ENCODE data around the gene DHTKD1.
"Not testable (repeated sequence)": the region's sequence is repeated elsewhere in the genome, so short reads cannot be mapped to it uniquely, and the experiment has no call there.

Gene DHTKD1

DNA sequence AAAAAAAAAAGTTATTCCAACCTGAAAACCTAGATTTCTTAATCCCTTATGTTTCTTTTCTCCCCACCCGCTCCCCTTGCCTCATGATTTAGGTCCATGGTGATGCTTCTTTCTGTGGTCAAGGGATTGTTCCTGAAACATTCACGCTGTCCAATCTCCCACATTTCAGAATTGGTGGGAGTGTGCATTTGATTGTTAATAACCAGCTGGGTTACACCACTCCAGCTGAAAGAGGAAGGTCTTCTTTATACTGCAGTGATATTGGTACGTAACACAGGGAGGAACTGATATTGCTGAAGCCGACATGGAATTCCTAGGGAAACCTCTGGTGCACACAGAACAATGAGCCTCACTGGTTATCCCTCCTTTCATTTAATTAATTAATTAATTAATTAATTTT lies 22.7 kb downstream of the DHTKD1 start:
- H3K27me3 Mint-ChIP-seq: no peaks in the 10 kb centered on the region
- peaks cover 78% of the 10 kb centered on the region for H3K36me3 Mint-ChIP-seq (ENCODE audit: low read depth)
- peaks cover 2% of the 10 kb centered on the region for H3K4me1 Mint-ChIP-seq (ENCODE audit: low read depth)
- no peaks in the 10 kb centered on the region for H3K9me3 Mint-ChIP-seq
- H3K4me3 Mint-ChIP-seq: no peak overlapping the region
- DNase-seq: no peak
- no peak overlapping the region for H3K27ac Mint-ChIP-seq

DNA sequence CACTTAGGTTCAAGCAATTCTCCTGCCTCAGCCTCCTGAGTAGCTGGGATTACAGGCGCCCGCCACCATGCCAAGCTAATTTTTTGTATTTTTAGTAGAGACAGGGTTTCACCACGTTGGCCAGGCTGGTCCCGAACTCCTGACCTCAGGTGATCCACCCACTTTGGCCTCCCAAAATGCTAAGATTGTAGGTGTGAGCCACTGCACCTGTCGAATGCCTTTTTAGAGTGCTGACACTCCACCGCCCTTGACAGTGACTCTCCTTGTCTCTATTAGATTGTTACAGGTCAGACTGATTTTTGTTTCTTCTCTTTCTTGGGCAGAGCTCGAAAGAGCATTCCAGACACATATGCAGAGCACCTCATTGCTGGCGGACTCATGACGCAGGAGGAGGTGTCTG lies 28.6 kb downstream of the DHTKD1 start:
- H3K4me3 Mint-ChIP-seq; H3K27me3 Mint-ChIP-seq; H3K9me3 Mint-ChIP-seq; H3K27ac Mint-ChIP-seq; DNase-seq; H3K4me1 Mint-ChIP-seq (ENCODE audit: low read depth): not testable (repeated sequence)
- H3K36me3 Mint-ChIP-seq (ENCODE audit: low read depth): peaks cover 76% of the 10 kb centered on the region

DNA sequence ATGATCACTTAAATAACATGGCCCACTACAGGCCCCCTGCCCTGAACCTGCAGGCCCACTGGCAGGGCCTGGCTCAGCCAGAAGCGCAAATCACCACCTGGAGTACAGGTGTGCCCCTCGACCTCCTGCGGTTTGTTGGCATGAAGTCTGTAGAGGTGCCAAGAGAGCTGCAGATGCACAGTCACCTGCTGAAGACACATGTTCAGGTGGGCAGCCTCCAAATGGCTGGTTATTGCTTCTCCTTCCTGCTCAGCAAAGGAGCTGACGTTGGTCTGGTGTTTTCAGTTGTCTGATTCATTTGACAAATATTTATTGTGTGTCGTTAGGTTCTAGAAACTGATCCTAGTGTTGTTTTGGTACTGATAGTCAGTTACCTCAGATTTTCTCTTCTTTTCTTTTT lies 29.0 kb downstream of the DHTKD1 start:
- Mint-ChIP-seq H3K4me3 (no peak overlapping the region), H3K4me1 (ENCODE audit: low read depth) (no peaks in the 10 kb centered on the region), H3K9me3 (no peaks in the 10 kb centered on the region), H3K36me3 (ENCODE audit: low read depth) (peaks cover 74% of the 10 kb centered on the region), H3K27me3 (no peaks in the 10 kb centered on the region), H3K27ac (no peak overlapping the region)
- no peak for DNase-seq

GRCh38 chr10:12098966-12099365 lies 30.2 kb downstream of the DHTKD1 start:
- H3K9me3 Mint-ChIP-seq: no peaks in the 10 kb centered on the region
- H3K4me1 Mint-ChIP-seq (ENCODE audit: low read depth): no peaks in the 10 kb centered on the region
- H3K27me3 Mint-ChIP-seq: no peaks in the 10 kb centered on the region
- H3K36me3 Mint-ChIP-seq (ENCODE audit: low read depth): peaks cover 66% of the 10 kb centered on the region
- no peak overlapping the region for H3K4me3 Mint-ChIP-seq
- H3K27ac Mint-ChIP-seq: no peak overlapping the region
- no peak for DNase-seq

DNA sequence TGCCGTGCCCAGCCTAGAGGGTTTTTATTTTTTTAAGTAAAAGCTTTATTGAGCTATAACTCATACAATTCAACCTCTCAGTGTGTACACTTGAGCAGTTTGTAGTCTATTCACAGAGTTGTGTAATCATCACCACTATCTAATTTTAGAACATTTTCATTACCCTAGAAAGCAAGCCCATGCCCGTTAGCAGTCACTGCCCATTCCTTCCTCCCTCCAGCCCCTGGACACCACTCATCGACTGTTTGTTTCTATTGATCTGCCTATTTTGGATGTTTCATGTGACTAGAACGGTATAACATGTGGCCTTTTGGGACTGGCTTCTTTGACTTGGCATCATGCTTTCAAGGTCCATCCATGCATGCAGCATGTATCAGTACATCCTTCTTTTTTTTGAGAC lies 35.0 kb downstream of the DHTKD1 start:
- Mint-ChIP-seq H3K9me3 (no peaks in the 10 kb centered on the region), H3K27ac (peak overlapping the region; percentile 1), H3K4me3 (no peak overlapping the region), H3K4me1 (ENCODE audit: low read depth) (no peaks in the 10 kb centered on the region), H3K27me3 (no peaks in the 10 kb centered on the region), H3K36me3 (ENCODE audit: low read depth) (peaks cover 77% of the 10 kb centered on the region)
- DNase-seq: no peak

GRCh38 chr10:12107781-12108180 lies 39.0 kb downstream of the DHTKD1 start:
- Mint-ChIP-seq H3K27me3 (no peaks in the 10 kb centered on the region), H3K4me3 (no peak overlapping the region), H3K36me3 (ENCODE audit: low read depth) (peaks cover 69% of the 10 kb centered on the region), H3K9me3 (no peaks in the 10 kb centered on the region), H3K27ac (no peak overlapping the region), H3K4me1 (ENCODE audit: low read depth) (peaks cover 27% of the 10 kb centered on the region)
- no peak for DNase-seq

DNA sequence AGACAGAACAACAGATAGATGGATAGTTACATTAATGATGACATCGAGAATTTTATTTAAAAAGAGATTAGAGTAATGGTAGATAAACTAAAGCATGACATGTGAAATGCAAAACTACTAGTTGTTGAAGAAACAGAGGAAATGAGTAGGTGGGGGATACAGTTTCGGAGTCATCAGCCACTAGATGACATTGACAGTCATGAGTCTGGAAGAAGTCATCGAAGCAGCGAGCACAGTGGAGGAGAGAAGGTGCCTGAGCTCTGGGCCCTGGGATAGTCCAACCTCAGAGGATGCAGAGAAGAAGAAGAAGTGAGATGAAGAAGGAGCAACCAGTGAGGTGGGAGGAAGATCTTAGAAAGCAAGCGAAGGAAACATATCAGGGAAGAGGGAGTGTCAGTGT lies 40.5 kb downstream of the DHTKD1 start:
- Mint-ChIP-seq H3K9me3 (no peaks in the 10 kb centered on the region), H3K4me1 (ENCODE audit: low read depth) (peaks cover 38% of the 10 kb centered on the region), H3K27me3 (no peaks in the 10 kb centered on the region), H3K27ac (peak overlapping the region; percentile 61), H3K4me3 (no peak overlapping the region), H3K36me3 (ENCODE audit: low read depth) (peaks cover 70% of the 10 kb centered on the region)
- no peak for DNase-seq

- no peak for DNase-seq
- Mint-ChIP-seq H3K4me3 (no peak overlapping the region), H3K36me3 (ENCODE audit: low read depth) (peaks cover 66% of the 10 kb centered on the region), H3K27me3 (no peaks in the 10 kb centered on the region), H3K9me3 (no peaks in the 10 kb centered on the region), H3K4me1 (ENCODE audit: low read depth) (peaks cover 46% of the 10 kb centered on the region), H3K27ac (peak overlapping the region; percentile 50)
Observed at GRCh38 chr10:12111528-12111927, 42.8 kb downstream of the DHTKD1 start.

GRCh38 chr10:12113627-12114026 lies 44.9 kb downstream of the DHTKD1 start:
- no peak for DNase-seq
- peaks cover 59% of the 10 kb centered on the region for H3K36me3 Mint-ChIP-seq (ENCODE audit: low read depth)
- H3K27me3 Mint-ChIP-seq: no peaks in the 10 kb centered on the region
- H3K9me3 Mint-ChIP-seq: no peaks in the 10 kb centered on the region
- peak overlapping the region; percentile 31 for H3K4me3 Mint-ChIP-seq
- H3K4me1 Mint-ChIP-seq (ENCODE audit: low read depth): peaks cover 49% of the 10 kb centered on the region
- peak overlapping the region; percentile 94 for H3K27ac Mint-ChIP-seq

- Mint-ChIP-seq H3K27ac (peak overlapping the region; percentile 98), H3K4me3 (peak overlapping the region; percentile 69), H3K4me1 (ENCODE audit: low read depth) (peaks cover 36% of the 10 kb centered on the region), H3K36me3 (ENCODE audit: low read depth) (peaks cover 62% of the 10 kb centered on the region), H3K27me3 (no peaks in the 10 kb centered on the region), H3K9me3 (no peaks in the 10 kb centered on the region)
- DNase-seq: no peak
Observed at GRCh38 chr10:12121673-12122072, 52.9 kb downstream of the DHTKD1 start.

- peaks cover 33% of the 10 kb centered on the region for H3K36me3 Mint-ChIP-seq (ENCODE audit: low read depth)
- peak; percentile 99 for DNase-seq
- peak within 1 kb of the TSS; percentile 87 for H3K4me3 Mint-ChIP-seq
Observed at GRCh38 chr10:12129222-12130111, 60.7 kb downstream of the DHTKD1 start, which contains the start of gene SEC61A2. SEC61A2 (plus strand) TSS chr10:12129677; CDS start chr10:12129788, 111 bp downstream.

DNA sequence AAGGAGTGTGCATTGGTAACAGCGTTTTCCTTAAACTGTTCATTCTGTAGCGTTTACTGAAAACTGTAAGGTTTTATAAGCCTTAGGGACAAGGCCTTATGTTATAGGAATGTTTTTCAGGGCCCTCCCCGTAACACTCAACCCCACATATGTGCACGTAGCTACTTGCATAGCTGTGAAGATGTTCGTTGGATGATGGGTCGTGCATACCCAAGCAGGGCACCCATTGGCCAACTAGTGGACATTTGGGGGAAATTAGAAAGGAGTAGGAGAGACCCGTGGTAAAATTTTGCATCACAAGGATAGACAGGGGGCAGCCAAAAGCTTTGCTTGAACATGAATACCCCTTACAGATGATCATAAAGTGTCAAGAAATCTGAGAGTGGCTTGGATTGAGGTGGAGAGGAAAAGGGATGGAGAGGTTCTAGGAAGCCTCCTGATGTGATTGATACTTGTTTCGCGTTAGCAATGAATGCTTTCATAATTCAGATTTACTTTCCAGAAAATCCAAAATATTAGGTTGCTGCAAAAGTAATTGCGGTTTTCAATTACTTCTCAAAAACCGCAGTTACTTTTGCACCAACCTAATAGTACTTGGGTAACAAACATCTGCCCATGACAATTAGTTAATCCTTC lies 61.6 kb downstream of the DHTKD1 start:
- Mint-ChIP-seq H3K9me3 (no peaks in the 10 kb centered on the region), H3K4me1 (ENCODE audit: low read depth) (peaks cover 37% of the 10 kb centered on the region), H3K4me3 (peak overlapping the region; percentile 87), H3K27me3 (no peaks in the 10 kb centered on the region), H3K27ac (peak overlapping the region; percentile 90), H3K36me3 (ENCODE audit: low read depth) (peaks cover 35% of the 10 kb centered on the region)
- DNase-seq: peak; percentile 44

More at GRCh38 chr10:12129222-12130111, 60.7 kb downstream of the DHTKD1 start, which contains the start of gene SEC61A2:
- Mint-ChIP-seq H3K27me3 (no peaks in the 10 kb centered on the region), H3K27ac (peak within 1 kb of the TSS; percentile 90), H3K9me3 (no peaks in the 10 kb centered on the region), H3K4me1 (ENCODE audit: low read depth) (peaks cover 37% of the 10 kb centered on the region)

DNA sequence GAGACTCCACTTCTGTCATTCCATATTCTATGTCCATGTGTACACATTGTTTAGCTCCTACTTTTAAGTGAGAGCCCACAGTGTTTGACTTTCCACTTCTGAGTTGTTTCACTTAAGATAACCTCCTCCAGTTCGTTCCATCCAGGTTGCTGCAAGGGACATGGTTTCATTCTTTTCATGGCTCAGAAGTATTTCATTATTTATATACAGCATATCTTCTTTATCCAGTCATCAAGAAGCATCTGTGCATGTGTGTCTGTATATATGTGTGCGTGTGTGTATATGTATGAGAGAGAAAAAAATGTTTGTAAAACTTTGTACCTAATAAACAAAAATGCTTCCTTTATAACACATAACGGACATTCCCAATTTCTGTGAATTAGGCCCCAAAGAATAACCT lies 66.9 kb downstream of the DHTKD1 start:
- no peak overlapping the region for H3K4me3 Mint-ChIP-seq
- peaks cover 13% of the 10 kb centered on the region for H3K4me1 Mint-ChIP-seq (ENCODE audit: low read depth)
- peaks cover 65% of the 10 kb centered on the region for H3K36me3 Mint-ChIP-seq (ENCODE audit: low read depth)
- DNase-seq: no peak
- H3K9me3 Mint-ChIP-seq: no peaks in the 10 kb centered on the region
- no peak overlapping the region for H3K27ac Mint-ChIP-seq
- H3K27me3 Mint-ChIP-seq: no peaks in the 10 kb centered on the region

- Mint-ChIP-seq H3K36me3 (ENCODE audit: low read depth) (peaks cover 84% of the 10 kb centered on the region), H3K27me3 (no peaks in the 10 kb centered on the region), H3K9me3 (no peaks in the 10 kb centered on the region), H3K27ac (no peak overlapping the region), H3K4me3 (no peak overlapping the region), H3K4me1 (ENCODE audit: low read depth) (no peaks in the 10 kb centered on the region)
- DNase-seq: no peak
Observed at GRCh38 chr10:12140038-12140437, 71.3 kb downstream of the DHTKD1 start.

DNA sequence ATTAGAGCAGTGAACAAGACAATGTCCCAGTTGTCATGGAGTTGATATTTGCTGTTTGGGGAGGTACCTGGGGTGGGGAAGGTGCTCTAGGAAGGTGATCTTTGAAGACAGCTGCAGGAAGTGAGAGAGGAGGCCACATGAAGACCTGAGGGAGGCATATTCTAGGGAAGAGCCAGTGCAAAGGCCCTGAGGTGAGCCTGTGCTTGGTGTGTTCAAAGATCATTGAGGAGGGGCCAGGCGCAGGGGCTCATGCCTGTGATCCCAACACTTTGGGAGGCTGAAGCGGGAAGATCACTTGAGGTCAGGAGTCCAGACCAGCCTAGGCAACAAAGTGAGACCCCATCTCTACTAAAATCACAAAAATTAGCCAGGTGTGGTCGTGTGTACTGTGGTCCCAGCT lies 75.8 kb downstream of the DHTKD1 start:
- Mint-ChIP-seq H3K4me3 (no peak overlapping the region), H3K27ac (no peak overlapping the region), H3K9me3 (no peaks in the 10 kb centered on the region), H3K27me3 (no peaks in the 10 kb centered on the region), H3K36me3 (ENCODE audit: low read depth) (peaks cover 79% of the 10 kb centered on the region), H3K4me1 (ENCODE audit: low read depth) (no peaks in the 10 kb centered on the region)
- DNase-seq: no peak

Data from activated T-cell treated with anti-CD3 and anti-CD28 coated beads, Interleukin-2, amount 50 U/mL, for 24 hours (primary cell).